Tibial nerve (tissue), 4 donors: ENCODE data around the gene MYL9. TPM values are rescaled to one million over a fixed set of nuclear protein-coding genes. Genes with fewer than 3 reads are reported as not detected.

ENCODE experiments used
- DNase-seq, 2 donors: peaks; one replicate each; pipeline ENCODE4 v3.0.0-alpha.2; 2019; ENCODE audit warnings: low spot score in 2 of 2
- H3K27ac ChIP-seq, 4 donors: fragments of 200-600 bp; sonication (generic) in 3 of 4; one replicate each; pipeline ENCODE4 v1.5.1; 2017 to 2019; ENCODE audit warnings: mild to moderate bottlenecking in 1 of 4
- H3K27me3 ChIP-seq, 2 donors: fragments of 200-600 bp; sonication (generic) in 1 of 2; one replicate each; pipeline versions ENCODE4 v1.5.1 to v1.6.0; 2017 to 2019
- H3K36me3 ChIP-seq, 3 donors: fragments of 200-600 bp; sonication (generic); one replicate each; pipeline ENCODE4 v1.5.1; 2018 to 2019
- H3K4me1 ChIP-seq, 4 donors: fragments of 200-600 bp; sonication (generic) in 3 of 4; one replicate each; pipeline ENCODE4 v1.5.1; 2017 to 2019
- H3K4me3 ChIP-seq, 4 donors: fragments of 200-600 bp; sonication (generic) in 3 of 4; one replicate each; pipeline ENCODE4 v1.5.1; 2017 to 2019; ENCODE audit warnings: mild to moderate bottlenecking in 1 of 4, moderate library complexity in 1 of 4
- H3K9me3 ChIP-seq, 4 donors: fragments of 200-600 bp; sonication (generic) in 3 of 4; one replicate each; pipeline ENCODE4 v1.5.1; 2017 to 2019
- EP300 ChIP-seq, 2 donors: sonication (generic); formaldehyde crosslinking; IDR thresholded peaks; one replicate each; pipeline ENCODE4 v1.6.1; 2017; ENCODE audit warnings: antibody characterized with exemption in 2 of 2, mild to moderate bottlenecking in 1 of 2
- POLR2A ChIP-seq, 2 donors: fragments of 450-650 bp; IDR thresholded peaks; one replicate each; pipeline ENCODE4 v1.6.1; 2017; ENCODE audit warnings: antibody characterized with exemption in 2 of 2, mild to moderate bottlenecking in 2 of 2, moderate library complexity in 2 of 2
- WGBS, 2 donors: methylation state at CpG; one replicate each; pipeline ENCODE4 v1.1.5; 2018; 5-methylcytosine and 5-hydroxymethylcytosine counted together
- total RNA-seq, 4 donors: library from RNA; depleted of rRNA; stranded (reverse); fragments of >200 nt; gene quantifications; one replicate each; pipeline ENCODE4 v1.1.0, GENCODE V29; 2016
- TF ChIP-seq, protein P1 (sequence below), 5 experiments: fragments of 200-600 bp in 3 of 5; fragments of 450-650 bp in 2 of 5; sonication (generic) in 3 of 5; IDR thresholded peaks; one replicate each; pipeline ENCODE4 v1.5.1; 2016 to 2019; ENCODE audit warnings: antibody characterized with exemption in 5 of 5, mild to moderate bottlenecking in 3 of 5, moderate library complexity in 2 of 5

The MYL9 gene
- total RNA-seq, 4 donors from 2014 or later: 140 to 245 (median 219) TPM

- TF ChIP-seq EP300 (IDR thresholded peaks at IDR 0.05): no peak
- TF ChIP-seq POLR2A (IDR thresholded peaks at IDR 0.05): no peak
- TF ChIP-seq, protein P1, sequence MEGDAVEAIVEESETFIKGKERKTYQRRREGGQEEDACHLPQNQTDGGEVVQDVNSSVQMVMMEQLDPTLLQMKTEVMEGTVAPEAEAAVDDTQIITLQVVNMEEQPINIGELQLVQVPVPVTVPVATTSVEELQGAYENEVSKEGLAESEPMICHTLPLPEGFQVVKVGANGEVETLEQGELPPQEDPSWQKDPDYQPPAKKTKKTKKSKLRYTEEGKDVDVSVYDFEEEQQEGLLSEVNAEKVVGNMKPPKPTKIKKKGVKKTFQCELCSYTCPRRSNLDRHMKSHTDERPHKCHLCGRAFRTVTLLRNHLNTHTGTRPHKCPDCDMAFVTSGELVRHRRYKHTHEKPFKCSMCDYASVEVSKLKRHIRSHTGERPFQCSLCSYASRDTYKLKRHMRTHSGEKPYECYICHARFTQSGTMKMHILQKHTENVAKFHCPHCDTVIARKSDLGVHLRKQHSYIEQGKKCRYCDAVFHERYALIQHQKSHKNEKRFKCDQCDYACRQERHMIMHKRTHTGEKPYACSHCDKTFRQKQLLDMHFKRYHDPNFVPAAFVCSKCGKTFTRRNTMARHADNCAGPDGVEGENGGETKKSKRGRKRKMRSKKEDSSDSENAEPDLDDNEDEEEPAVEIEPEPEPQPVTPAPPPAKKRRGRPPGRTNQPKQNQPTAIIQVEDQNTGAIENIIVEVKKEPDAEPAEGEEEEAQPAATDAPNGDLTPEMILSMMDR (IDR thresholded peaks at IDR 0.05): no peak
- Histone ChIP-seq H3K27me3 (no peaks in the 10 kb centered on the region), H3K4me3 (no peak overlapping the region), H3K9me3 (peaks cover 0 to 13% (median 0%) of the 10 kb centered on the region in 4 donors), H3K4me1 (no peaks in the 10 kb centered on the region), H3K27ac (no peak overlapping the region), H3K36me3 (peaks cover 0 to 9% (median 0%) of the 10 kb centered on the region in 3 donors)
- no peak for DNase-seq
- WGBS, 2 donors: 92 to 95% methylated on average over 3 of the region's 3 CpGs
Observed at GRCh38 chr20:36565520-36565919, 24.2 kb downstream of the MYL9 start.

- WGBS, 2 donors: 76 to 80% methylated on average over 7 of the region's 7 CpGs
- DNase-seq: no peak
Observed at GRCh38 chr20:36569847-36570429, 28.6 kb downstream of the MYL9 start.

DNA sequence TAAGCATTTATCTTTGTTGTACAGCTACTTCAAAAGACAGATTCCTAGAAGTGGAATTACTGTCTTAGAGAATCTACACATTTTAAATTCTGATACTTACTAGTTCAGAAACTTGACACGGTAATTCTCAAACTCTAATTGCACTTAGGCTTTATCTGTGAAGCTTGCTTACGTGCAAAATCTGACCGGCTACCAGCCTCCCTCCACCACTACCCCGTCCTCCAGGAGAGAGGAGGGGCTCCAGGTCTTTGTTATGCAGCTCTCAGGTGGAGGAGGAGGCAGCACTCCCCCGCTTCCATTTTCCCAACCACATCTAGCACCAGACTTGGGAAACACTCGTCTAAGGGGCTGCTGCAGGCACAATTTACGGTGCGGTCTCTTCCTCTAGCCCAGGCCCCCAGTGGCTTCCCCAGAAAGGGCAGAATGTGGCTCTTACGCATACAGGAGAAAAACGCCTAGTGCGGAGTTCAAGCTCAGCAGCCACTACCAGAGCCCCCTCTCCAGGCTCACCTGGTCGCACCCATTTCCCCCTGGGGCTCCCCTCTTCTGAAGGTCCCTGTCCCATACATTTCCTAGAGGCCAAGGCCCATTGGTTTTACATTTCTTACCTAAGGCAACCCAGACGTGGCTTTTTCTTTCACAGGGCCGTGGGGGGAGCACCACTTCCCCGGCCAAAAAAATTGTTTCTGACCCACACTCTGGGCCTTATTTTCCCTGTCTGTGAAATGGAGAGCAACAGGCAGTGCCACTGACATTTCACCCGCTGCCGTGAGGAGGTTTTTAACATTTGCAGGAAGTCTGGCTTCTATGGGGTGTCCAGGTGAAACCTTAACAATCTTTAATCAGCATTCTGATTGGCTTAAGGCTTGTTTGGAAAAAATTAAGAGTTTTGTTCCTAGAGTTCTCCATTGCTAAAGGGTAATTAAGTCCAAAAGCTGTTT is 30.5 kb downstream of the MYL9 start:
- TF ChIP-seq POLR2A (IDR thresholded peaks at IDR 0.05) (no peak), EP300 (IDR thresholded peaks at IDR 0.05) (no peak)
- TF ChIP-seq, protein P1 (IDR thresholded peaks at IDR 0.05): no peak
- no peaks in the 10 kb centered on the region for H3K36me3 ChIP-seq
- H3K27me3 ChIP-seq: no peaks in the 10 kb centered on the region
- H3K4me3 ChIP-seq: no peak overlapping the region
- WGBS, 2 donors: 58 to 67% methylated on average over 17 of the region's 17 CpGs
- DNase-seq: no peak
- no peaks in the 10 kb centered on the region for H3K9me3 ChIP-seq
- H3K27ac ChIP-seq: peak overlapping the region; percentile 97 to 99 (median 98)
- peaks cover 0 to 35% (median 19%) of the 10 kb centered on the region in 4 donors for H3K4me1 ChIP-seq

More at GRCh38 chr20:36569847-36570429, 28.6 kb downstream of the MYL9 start:
- TF ChIP-seq, protein P1 (IDR thresholded peaks at IDR 0.05): no peak
- no peak for TF ChIP-seq EP300 (IDR thresholded peaks at IDR 0.05)
- TF ChIP-seq POLR2A (IDR thresholded peaks at IDR 0.05): no peak
- no peaks in the 10 kb centered on the region for H3K27me3 ChIP-seq
- H3K4me3 ChIP-seq: no peak overlapping the region
- H3K36me3 ChIP-seq: no peaks in the 10 kb centered on the region
- peaks cover 0 to 12% (median 0%) of the 10 kb centered on the region in 4 donors for H3K9me3 ChIP-seq
- H3K4me1 ChIP-seq: peaks cover 0 to 16% (median 7%) of the 10 kb centered on the region in 4 donors
- H3K27ac ChIP-seq: no peak overlapping the region

DNA sequence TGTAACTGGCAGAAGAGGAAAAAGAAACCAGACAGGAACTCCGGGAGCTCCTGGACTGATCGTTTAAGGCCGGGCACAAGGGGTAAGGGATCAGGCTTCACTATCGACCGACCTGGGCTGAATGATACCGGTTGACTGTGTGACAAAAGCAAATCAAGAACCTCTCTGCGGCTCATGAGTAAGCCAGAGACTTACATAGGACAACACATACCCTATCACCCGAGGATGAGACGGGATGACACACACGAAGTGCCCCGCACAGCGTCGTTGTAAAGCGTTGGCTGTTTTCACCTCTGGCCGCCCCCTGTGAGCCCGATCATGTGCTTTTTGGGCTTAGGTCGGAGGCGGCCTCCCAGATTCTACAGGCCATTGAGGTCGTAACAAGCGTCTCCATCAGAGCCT is 31.4 kb downstream of the MYL9 start:
- no peak for TF ChIP-seq EP300 (IDR thresholded peaks at IDR 0.05)
- TF ChIP-seq, protein P1 (IDR thresholded peaks at IDR 0.05): no peak
- TF ChIP-seq POLR2A (IDR thresholded peaks at IDR 0.05): no peak
- Histone ChIP-seq H3K4me1 (peaks cover 0 to 41% (median 19%) of the 10 kb centered on the region in 4 donors), H3K36me3 (no peaks in the 10 kb centered on the region), H3K27me3 (no peaks in the 10 kb centered on the region), H3K9me3 (no peaks in the 10 kb centered on the region), H3K27ac (peak overlapping the region; percentile 97 to 99 (median 98)), H3K4me3 (peak overlapping the region; percentile 82 to 98 (median 92))
- WGBS, 2 donors: 9 to 20% methylated on average over 20 of the region's 20 CpGs
- no peak for DNase-seq
